ENCODE data around the gene WASHC2A. TPM values are rescaled to one million over a fixed set of nuclear protein-coding genes. Genes with fewer than 3 reads are reported as not detected.
A peak's percentile ranks its signal among the peaks of the same experiment; 100 is the strongest.
"Not testable (repeated sequence)": the region's sequence is repeated elsewhere in the genome, so short reads cannot be mapped to it uniquely, and the experiment has no call there.

WASHC2A gene, protein sequence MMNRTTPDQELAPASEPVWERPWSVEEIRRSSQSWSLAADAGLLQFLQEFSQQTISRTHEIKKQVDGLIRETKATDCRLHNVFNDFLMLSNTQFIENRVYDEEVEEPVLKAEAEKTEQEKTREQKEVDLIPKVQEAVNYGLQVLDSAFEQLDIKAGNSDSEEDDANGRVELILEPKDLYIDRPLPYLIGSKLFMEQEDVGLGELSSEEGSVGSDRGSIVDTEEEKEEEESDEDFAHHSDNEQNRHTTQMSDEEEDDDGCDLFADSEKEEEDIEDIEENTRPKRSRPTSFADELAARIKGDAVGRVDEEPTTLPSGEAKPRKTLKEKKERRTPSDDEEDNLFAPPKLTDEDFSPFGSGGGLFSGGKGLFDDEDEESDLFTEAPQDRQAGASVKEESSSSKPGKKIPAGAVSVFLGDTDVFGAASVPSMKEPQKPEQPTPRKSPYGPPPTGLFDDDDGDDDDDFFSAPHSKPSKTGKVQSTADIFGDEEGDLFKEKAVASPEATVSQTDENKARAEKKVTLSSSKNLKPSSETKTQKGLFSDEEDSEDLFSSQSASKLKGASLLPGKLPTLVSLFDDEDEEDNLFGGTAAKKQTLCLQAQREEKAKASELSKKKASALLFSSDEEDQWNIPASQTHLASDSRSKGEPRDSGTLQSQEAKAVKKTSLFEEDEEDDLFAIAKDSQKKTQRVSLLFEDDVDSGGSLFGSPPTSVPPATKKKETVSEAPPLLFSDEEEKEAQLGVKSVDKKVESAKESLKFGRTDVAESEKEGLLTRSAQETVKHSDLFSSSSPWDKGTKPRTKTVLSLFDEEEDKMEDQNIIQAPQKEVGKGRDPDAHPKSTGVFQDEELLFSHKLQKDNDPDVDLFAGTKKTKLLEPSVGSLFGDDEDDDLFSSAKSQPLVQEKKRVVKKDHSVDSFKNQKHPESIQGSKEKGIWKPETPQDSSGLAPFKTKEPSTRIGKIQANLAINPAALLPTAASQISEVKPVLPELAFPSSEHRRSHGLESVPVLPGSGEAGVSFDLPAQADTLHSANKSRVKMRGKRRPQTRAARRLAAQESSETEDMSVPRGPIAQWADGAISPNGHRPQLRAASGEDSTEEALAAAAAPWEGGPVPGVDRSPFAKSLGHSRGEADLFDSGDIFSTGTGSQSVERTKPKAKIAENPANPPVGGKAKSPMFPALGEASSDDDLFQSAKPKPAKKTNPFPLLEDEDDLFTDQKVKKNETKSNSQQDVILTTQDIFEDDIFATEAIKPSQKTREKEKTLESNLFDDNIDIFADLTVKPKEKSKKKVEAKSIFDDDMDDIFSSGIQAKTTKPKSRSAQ (N-terminal part only)
- 29.7 TPM for polyA plus RNA-seq (ENCODE audit: insufficient read length)

DNA sequence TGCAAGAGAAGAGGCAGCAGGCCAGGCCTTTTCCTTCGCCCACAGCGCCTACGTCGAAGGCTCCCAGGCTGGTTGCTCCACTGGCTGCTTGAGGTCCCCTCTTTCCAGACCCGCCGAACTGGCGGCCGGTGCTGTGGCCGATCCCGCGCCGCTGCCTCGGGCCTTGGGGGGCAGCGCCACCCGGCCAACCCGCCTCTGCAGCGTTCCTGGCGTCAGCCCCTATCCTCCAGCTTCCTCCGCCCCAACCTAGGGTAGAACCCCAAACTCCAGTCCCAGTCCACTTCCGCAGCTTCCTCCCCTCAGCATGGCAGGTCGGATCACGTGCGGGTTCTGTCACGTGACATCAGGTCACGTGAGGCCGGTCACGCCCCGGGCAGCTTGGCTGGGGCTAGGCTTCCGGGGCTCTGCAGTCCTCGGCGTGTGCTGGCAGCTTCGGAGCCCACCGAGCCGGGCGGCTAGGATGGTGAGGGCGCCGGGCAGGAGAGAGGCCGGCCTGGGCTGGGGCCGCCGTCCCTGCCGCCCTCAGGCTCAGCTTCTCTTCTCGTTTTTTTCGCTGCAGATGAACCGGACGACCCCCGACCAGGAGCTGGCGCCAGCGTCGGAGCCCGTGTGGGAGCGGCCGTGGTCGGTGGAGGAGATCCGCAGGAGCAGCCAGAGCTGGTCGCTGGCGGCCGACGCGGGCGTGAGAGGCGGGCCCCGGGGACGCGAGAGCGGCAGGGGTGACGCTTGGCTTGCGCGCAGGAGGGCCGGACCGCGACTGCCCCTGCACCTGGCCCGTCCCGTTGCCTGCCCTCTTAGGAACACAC is at the start of gene WASHC2A:
WASHC2A (plus strand) TSS at position 409 of the 806 bp plus-strand sequence; CDS start at position 461, 52 bp downstream.
- peak; percentile 73 for DNase-seq

GRCh38 chr10:50019279-50019678 is 48.5 kb upstream of the WASHC2A start:
- not testable (repeated sequence) for DNase-seq

DNA sequence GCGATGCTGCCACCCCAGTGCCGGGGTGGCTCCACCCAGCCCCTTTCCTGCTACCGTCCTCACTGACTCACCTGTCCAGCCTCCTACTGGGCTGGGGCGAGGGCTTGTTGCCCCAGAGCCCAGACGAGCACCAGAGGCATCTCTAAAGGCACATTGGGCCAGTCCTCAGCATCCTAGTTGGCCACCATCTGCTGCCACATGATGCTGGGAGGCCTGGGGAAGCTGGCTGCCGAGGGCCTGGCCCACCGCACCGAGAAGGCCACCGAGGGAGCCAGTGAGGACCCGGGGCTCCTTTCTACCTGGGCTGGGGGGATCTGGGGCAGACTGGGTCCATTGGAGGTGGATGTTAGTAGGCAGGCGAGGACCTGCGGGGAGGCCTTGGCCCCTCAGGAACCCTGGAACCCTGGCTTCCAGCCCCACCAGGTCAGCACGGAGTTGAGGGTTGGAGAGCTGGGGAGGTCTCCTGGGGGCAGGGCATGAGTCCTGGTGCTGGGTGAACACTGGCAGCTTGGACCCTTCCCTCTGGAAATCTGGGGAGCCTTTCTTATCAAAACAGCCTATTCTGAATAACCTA is 47.2 kb upstream of the WASHC2A start:
- not testable (repeated sequence) for DNase-seq

DNA sequence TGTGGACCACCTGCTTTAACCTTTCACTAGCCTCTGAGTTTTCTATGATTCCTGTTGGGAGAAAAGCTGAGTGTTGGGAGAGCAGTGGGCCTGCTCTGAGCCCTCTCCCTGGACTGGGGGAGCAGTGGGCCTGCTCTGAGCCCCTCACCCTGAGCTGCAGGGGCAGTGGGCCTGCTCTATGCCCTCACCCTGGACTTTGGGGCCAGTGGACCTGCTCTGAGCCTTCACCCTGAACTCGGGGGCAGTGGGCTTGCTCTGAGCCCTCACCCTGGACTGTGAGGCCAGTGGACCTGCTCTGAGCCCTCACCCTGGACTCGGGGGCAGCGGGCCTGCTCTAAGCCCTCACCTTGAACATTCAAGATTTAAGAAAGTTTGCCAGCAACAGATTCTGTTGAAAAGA is 46.1 kb upstream of the WASHC2A start:
- DNase-seq, result no peak

- not testable (repeated sequence) for DNase-seq
Observed at GRCh38 chr10:50024716-50025383, 42.9 kb upstream of the WASHC2A start.

GRCh38 chr10:50025627-50026026 is 42.1 kb upstream of the WASHC2A start:
- DNase-seq, result no peak

DNA sequence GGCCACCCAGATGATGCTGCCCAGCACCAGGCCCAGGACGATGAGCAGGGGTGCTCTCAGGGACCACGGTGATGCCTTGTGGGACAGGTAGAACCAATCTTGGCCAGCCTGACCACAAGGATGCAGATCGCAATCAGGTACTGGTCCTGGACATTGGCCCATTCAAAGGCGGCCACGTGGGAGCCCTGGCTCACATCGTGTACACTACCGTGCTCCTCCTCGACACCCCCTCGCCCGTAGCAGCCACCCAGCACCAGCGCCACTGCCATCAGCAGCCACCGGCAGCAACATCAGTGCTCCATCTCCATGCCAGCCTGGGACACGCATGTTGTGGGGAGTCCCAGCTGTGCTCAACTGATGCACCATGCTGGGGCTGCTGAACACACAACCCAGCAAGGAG is 40.6 kb upstream of the WASHC2A start:
- DNase-seq, result no peak

DNA sequence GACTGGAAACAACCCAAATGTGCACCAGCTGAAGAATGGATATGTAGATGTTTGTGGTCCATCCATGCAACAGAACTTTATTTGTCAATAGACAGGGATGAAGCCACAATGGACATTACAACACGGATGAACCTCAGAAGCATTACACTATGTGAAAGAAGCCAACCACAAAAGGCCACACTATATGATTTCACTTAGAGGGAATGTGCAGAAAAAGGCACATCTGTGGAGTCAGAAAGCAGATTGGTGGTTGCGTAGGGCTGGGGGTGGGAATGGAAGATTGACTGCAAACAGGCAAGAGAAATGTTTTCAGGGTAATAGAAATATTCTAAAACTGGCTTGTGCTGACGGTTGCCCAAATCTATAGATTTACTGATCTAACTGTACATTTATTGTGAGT is 34.3 kb upstream of the WASHC2A start:
- DNase-seq, result no peak

DNA sequence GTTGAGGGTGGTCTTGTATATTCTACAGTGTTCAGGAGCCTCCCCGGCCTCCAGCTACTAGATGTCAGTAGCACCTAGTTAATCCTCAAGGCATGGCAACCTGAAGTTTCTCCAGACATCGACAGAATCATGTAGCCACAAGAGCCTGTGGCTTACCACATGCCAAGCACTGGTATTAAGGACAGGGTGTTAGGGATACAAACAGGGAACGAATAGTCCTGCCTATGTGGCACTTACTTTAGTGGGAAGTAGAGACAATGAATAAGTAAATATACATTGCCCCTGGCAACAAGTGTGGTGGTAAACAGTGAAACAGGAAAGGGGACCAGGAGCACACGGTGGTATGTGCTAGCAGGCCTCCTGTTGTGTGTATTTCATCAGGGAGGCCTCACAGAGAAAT is 32.4 kb upstream of the WASHC2A start:
- not testable (repeated sequence) for DNase-seq

DNA sequence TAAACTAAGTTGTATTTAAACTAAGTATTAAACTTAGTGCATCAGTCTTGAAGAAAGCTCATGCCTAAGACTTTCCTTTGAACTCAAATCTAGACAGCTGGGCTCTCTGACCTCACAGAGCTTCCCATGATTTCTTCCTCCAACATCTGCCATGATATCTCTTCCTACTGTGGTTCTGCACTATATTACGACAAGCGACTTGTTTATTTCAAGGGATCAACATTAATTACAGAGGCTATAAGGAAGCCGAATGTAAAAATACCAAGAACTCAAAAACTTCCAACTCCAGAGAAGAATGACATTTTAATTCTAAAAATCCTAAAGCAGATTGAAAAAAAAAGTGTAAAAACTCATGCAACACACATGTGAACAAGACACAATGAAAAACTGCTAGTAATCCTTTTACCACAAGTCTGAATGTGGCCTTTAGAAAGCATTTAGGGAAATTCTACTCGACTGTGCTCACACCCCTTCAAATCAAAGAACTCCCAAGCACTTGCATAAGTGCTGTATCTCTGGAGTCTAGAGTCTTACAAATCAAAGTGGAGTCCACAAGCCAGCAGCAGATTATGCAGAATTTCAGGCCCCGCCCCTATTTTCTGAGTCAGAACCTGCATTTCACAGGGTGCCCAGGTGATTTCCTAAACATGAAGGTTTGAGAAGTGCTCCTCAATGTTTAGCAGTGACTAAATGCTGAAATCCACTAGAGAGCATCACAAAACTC is 22.7 kb upstream of the WASHC2A start:
- DNase-seq, result no peak

DNA sequence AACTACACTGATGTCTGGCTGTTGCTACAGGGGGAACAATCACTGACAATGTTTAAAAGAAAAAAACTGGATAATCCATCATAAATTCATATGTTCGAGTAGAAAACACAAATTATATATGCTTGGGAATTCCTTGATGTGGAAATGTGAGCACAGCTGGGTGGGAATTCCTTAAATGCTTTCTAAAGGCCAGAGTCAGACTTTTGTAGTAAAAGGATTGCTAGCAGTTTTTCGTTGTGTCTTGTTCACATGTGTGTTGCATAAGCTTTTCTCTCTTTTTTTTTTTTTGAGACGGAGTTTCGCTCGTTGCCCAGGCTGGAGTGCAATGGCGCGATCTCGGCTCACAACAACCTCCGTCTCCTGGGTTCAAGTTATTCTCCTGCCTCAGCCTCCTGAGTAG is 21.3 kb upstream of the WASHC2A start:
- DNase-seq, result not testable (repeated sequence)

DNA sequence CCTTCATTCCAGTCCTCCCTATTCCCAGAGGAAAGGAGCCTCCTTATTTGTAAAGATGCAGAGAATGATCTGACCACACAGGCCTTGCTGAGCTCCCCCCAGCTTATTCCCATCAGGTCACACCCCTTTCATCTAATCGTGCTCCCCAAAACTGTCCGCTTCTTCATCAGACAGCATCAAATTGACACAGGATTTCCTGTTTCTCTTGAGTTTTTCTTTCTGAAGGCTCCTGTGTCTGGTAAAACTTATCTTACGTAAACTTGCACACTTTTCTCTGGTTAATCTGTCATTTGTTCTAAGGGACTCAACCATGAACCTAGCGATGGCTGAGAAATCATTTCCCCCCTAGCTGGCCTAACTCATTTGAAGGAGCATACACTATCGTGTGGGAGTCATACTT is 20.2 kb upstream of the WASHC2A start:
- DNase-seq, result not testable (repeated sequence)

DNA sequence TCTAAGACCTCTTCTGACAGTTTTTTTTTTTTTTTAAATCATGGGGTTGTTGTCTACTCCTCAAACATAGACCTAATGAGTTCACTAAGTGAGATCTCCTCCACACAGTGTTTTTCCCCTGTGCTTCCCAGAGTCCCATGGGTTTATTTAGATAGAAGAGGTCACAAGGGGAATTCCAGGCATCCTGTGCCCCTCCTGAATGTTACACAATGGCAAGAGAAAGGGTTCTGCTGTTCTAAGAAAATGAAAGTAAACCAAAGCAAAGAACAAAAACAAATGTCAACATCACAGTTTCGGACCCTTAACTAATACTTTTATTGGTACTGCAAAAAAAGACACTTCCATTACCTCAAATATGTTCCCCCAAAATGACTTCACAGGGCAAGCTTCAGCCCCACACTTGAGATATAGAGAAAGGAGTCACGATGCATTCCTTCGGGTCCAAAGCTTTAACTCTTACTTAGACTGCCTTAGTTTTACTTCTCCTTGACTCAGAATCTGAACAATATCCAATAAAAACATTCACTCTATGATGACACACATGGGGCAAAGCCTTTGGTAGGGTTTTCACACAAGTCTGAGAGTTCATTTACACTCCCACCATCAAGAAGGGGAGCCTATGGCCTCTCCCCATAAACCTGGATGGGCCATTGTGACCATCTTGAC is 15.6 kb upstream of the WASHC2A start:
- DNase-seq, result not testable (repeated sequence)

GRCh38 chr10:50052778-50053376 is 14.9 kb upstream of the WASHC2A start:
- DNase-seq, result not testable (repeated sequence)

- DNase-seq, result not testable (repeated sequence)
Observed at GRCh38 chr10:50055494-50056292, 12.1 kb upstream of the WASHC2A start.

GRCh38 chr10:50056654-50057053 is 11.1 kb upstream of the WASHC2A start:
- DNase-seq, result not testable (repeated sequence)

- DNase-seq, result not testable (repeated sequence)
Observed at GRCh38 chr10:50058727-50059126, 9.0 kb upstream of the WASHC2A start.

DNA sequence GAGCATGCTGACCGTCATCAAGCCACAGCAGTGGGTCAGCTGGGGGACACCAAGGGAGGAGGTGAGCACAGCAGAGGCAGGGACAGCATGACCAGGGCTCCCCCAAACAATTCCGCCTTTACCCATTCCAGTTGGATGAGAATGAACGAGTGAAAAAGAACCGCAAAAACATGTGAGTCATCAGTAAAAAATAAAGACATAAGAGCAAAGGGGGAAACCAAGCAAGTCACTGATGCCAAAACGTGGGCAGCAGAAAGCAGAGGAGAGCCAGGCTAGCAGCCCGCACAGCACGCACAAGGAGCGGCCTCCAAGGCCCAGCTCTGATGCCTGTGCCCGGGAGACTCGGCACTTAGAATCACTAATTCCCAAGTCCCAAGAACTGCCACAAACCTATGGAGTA is 7.8 kb upstream of the WASHC2A start:
- not testable (repeated sequence) for DNase-seq
